CD14-positive monocyte (primary cell): ENCODE data around the gene OAS1. TPM values are rescaled to one million over a fixed set of nuclear protein-coding genes. Genes with fewer than 3 reads are reported as not detected.

ENCODE experiments used
- DNase-seq, 3 donors: peaks; one replicate each; pipeline ENCODE4 v3.0.0-alpha.2; 2011 to 2022
- H2AFZ ChIP-seq: 2 replicates; pipeline ENCODE4 v1.6.0; 2012; ENCODE audit warnings: mild to moderate bottlenecking, low read depth, low read length, inconsistent platforms; ENCODE audit not compliant: insufficient read depth, poor library complexity, severe bottlenecking
- H3K27ac ChIP-seq, 2 donors: 1 replicate in 1 of 2; 2 replicates in 1 of 2; pipeline ENCODE4 v1.5.1; 2012 to 2013; ENCODE audit warnings: low read length in 2 of 2, control low read depth in 1 of 2, inconsistent platforms in 1 of 2, low read depth in 1 of 2, mild to moderate bottlenecking in 1 of 2
- H3K27me3 ChIP-seq, 2 donors: one replicate each; pipeline versions ENCODE4 v1.6.0 to v1.6.1; 2011 to 2013; ENCODE audit warnings: low read length in 2 of 2; ENCODE audit not compliant: control insufficient read depth in 2 of 2, insufficient read depth in 2 of 2
- H3K36me3 ChIP-seq, 2 donors: replicated peaks in 1 of 2; 1 replicate in 1 of 2; 2 replicates in 1 of 2; pipeline versions ENCODE4 v1.5.1 to v1.6.1; 2012 to 2013; ENCODE audit warnings: low read length in 2 of 2, control low read depth in 1 of 2, inconsistent platforms in 1 of 2, mild to moderate bottlenecking in 1 of 2; ENCODE audit not compliant: insufficient read depth in 2 of 2, control insufficient read depth in 1 of 2
- H3K4me1 ChIP-seq, 2 donors: 1 replicate in 1 of 2; 2 replicates in 1 of 2; pipeline versions ENCODE4 v1.5.1 to v1.6.1; 2012 to 2013; ENCODE audit warnings: low read length in 2 of 2, control low read depth in 1 of 2, inconsistent platforms in 1 of 2, mild to moderate bottlenecking in 1 of 2, moderate library complexity in 1 of 2; ENCODE audit not compliant: insufficient read depth in 2 of 2, control insufficient read depth in 1 of 2
- H3K4me2 ChIP-seq: replicated peaks from 2 replicates; pipeline ENCODE3; 2012; ENCODE audit warnings: low read length, moderate library complexity, mild to moderate bottlenecking; ENCODE audit not compliant: poor library complexity, severe bottlenecking; ENCODE audit errors: extremely low read depth
- H3K4me3 ChIP-seq, 3 experiments: fragments of 200-600 bp in 1 of 3; sonication (generic) in 1 of 3; replicated peaks in 1 of 3; 1 replicate in 2 of 3; 2 replicates in 1 of 3; pipeline ENCODE4 v1.5.1; 2011 to 2013; ENCODE audit warnings: low read length in 3 of 3, mild to moderate bottlenecking in 3 of 3, control low read depth in 2 of 3, low read depth in 2 of 3, inconsistent platforms in 1 of 3, moderate library complexity in 1 of 3
- H3K79me2 ChIP-seq: 2 replicates; pipeline ENCODE4 v1.6.0; 2012; ENCODE audit warnings: mild to moderate bottlenecking, control low read depth, inconsistent platforms, low read length, moderate library complexity; ENCODE audit not compliant: insufficient read depth
- H3K9ac ChIP-seq: 2 replicates; pipeline ENCODE4 v1.6.0; 2017; ENCODE audit warnings: low read length, mild to moderate bottlenecking; ENCODE audit not compliant: insufficient read depth, poor library complexity, severe bottlenecking
- H3K9me3 ChIP-seq, 2 donors: replicated peaks in 1 of 2; 1 replicate in 1 of 2; 2 replicates in 1 of 2; pipeline versions ENCODE4 v1.5.1 to v1.6.1; 2012 to 2013; ENCODE audit warnings: low read length in 2 of 2, control low read depth in 1 of 2; ENCODE audit not compliant: control insufficient read depth in 1 of 2, insufficient read depth in 1 of 2
- H4K20me1 ChIP-seq: 2 replicates; pipeline ENCODE4 v1.6.0; 2012; ENCODE audit warnings: mild to moderate bottlenecking, low read length, control low read depth, moderate library complexity; ENCODE audit not compliant: insufficient read depth
- H3K27ac Mint-ChIP-seq, 7 donors: one replicate each; pipeline ENCODE4 v1.8.0; 2020; ENCODE audit warnings: mild to moderate bottlenecking in 7 of 7, mixed read lengths in 7 of 7, moderate library complexity in 6 of 7, inconsistent platforms in 2 of 7
- H3K27me3 Mint-ChIP-seq, 3 donors: one replicate each; pipeline ENCODE4 v1.8.0; 2021 to 2022; ENCODE audit warnings: low read depth in 3 of 3, mild to moderate bottlenecking in 3 of 3, mixed read lengths in 3 of 3, moderate library complexity in 3 of 3, inconsistent platforms in 1 of 3
- H3K36me3 Mint-ChIP-seq, 2 donors: one replicate each; pipeline ENCODE4 v1.8.0; 2020; ENCODE audit warnings: mixed read lengths in 2 of 2, inconsistent platforms in 1 of 2, mild to moderate bottlenecking in 1 of 2
- H3K4me1 Mint-ChIP-seq: one replicate; pipeline ENCODE4 v1.8.0; 2020; ENCODE audit warnings: mild to moderate bottlenecking, mixed read lengths
- H3K4me3 Mint-ChIP-seq, 2 donors: one replicate each; pipeline ENCODE4 v1.8.0; 2020; ENCODE audit warnings: mild to moderate bottlenecking in 2 of 2, mixed read lengths in 2 of 2, moderate library complexity in 1 of 2
- H3K9me3 Mint-ChIP-seq, 7 donors: one replicate each; pipeline ENCODE4 v1.8.0; 2020 to 2022; ENCODE audit warnings: mixed read lengths in 7 of 7, mild to moderate bottlenecking in 6 of 7, moderate library complexity in 6 of 7, inconsistent platforms in 2 of 7
- WGBS: methylation state at CpG from one replicate; pipeline ENCODE4 v1.1.5; 2013; ENCODE audit warnings: missing lambda C conversion rate; ENCODE audit not compliant: insufficient coverage; 5-methylcytosine and 5-hydroxymethylcytosine counted together
- intact Hi-C, 2 donors: fragments of 100-400 bp; cut with micrococcal nuclease; formaldehyde crosslinking; loops; one replicate each; pipeline versions ENCODE4 v1.15.0 to v1.15.1; 2023
- polyA plus RNA-seq, 3 donors: library from polyadenylated mRNA; depleted of rRNA in 1 of 3; unstranded in 2 of 3; stranded (reverse) in 1 of 3; fragments of 300-500 nt in 2 of 3; fragments of >200 nt in 1 of 3; fragmentation: Illumina TruSeq in 2 of 3; gene quantifications; 1 replicate in 2 of 3; 2 replicates in 1 of 3; pipeline ENCODE4 v1.2.3, GENCODE V29; 2012 to 2021
- TF ChIP-seq, protein P1 (sequence below): fragments of 200-600 bp; IDR thresholded peaks from one replicate; pipeline ENCODE4 v1.8.0; 2022; ENCODE audit warnings: antibody characterized with exemption, mild to moderate bottlenecking

OAS1 gene
- polyA plus RNA-seq, 3 donors = 111 to 237 (median 237) TPM

DNA sequence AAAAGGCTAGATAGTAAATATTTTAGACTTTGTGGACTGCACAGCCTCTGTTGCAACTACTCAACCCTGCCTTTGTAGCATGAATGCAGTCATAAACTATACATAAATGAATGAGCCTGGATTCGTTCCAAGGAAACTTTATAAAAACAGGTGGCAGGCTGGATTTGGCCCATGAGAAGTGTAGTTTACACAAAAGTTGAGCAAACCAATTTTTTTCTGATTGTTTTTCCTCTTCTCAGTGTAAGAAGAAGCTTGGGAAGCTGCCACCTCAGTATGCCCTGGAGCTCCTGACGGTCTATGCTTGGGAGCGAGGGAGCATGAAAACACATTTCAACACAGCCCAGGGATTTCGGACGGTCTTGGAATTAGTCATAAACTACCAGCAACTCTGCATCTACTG lies 9.5 kb downstream of the OAS1 start:
- peaks cover 15 to 30% (median 17%) of the 10 kb centered on the region in 7 donors for H3K9me3 Mint-ChIP-seq
- H3K27ac ChIP-seq = no peak overlapping the region
- H3K36me3 ChIP-seq = peaks cover 80 to 88% of the 10 kb centered on the region in 2 donors
- intact Hi-C loops = no loop called here
- 100% methylated on average over 3 of the region's 5 CpGs for WGBS
- peaks cover 94 to 98% of the 10 kb centered on the region in 2 donors for H3K36me3 Mint-ChIP-seq
- H3K79me2 ChIP-seq = peaks cover 18% of the 10 kb centered on the region
- peaks cover 5 to 20% of the 10 kb centered on the region in 2 donors for H3K9me3 ChIP-seq
- H4K20me1 ChIP-seq = peaks cover 97% of the 10 kb centered on the region
- no peak overlapping the region for H3K27ac Mint-ChIP-seq
- H3K4me1 ChIP-seq = no peaks in the 10 kb centered on the region
- H3K9ac ChIP-seq = no peak overlapping the region
- no peak overlapping the region for H3K4me3 ChIP-seq
- H3K4me3 Mint-ChIP-seq = no peak overlapping the region
- peaks cover 13% of the 10 kb centered on the region for H3K4me1 Mint-ChIP-seq
- H2AFZ ChIP-seq = no peak overlapping the region
- TF ChIP-seq, protein P1, sequence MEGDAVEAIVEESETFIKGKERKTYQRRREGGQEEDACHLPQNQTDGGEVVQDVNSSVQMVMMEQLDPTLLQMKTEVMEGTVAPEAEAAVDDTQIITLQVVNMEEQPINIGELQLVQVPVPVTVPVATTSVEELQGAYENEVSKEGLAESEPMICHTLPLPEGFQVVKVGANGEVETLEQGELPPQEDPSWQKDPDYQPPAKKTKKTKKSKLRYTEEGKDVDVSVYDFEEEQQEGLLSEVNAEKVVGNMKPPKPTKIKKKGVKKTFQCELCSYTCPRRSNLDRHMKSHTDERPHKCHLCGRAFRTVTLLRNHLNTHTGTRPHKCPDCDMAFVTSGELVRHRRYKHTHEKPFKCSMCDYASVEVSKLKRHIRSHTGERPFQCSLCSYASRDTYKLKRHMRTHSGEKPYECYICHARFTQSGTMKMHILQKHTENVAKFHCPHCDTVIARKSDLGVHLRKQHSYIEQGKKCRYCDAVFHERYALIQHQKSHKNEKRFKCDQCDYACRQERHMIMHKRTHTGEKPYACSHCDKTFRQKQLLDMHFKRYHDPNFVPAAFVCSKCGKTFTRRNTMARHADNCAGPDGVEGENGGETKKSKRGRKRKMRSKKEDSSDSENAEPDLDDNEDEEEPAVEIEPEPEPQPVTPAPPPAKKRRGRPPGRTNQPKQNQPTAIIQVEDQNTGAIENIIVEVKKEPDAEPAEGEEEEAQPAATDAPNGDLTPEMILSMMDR = no peak
- DNase-seq = no peak
- no peak overlapping the region for H3K4me2 ChIP-seq
- H3K27me3 Mint-ChIP-seq = no peaks in the 10 kb centered on the region
- H3K27me3 ChIP-seq = no peaks in the 10 kb centered on the region

DNA sequence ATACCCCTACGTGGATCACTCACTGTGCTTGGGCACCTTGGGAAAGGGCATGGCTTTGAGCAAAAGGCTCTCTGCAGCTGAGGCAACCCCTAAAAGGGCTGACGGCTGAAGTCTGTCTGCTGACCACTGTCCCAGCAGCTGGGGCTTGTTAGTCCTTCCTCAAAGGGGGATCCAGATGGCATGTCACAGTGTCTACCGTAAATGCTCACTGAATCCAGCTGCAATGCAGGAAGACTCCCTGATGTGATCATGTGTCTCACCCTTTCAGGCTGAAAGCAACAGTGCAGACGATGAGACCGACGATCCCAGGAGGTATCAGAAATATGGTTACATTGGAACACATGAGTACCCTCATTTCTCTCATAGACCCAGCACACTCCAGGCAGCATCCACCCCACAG lies 12.4 kb downstream of the OAS1 start:
- H3K4me2 ChIP-seq = no peak overlapping the region
- no peaks in the 10 kb centered on the region for H3K4me1 ChIP-seq
- peaks cover 94% of the 10 kb centered on the region for H4K20me1 ChIP-seq
- H3K4me3 Mint-ChIP-seq = no peak overlapping the region
- no peaks in the 10 kb centered on the region for H3K9me3 ChIP-seq
- peaks cover 10% of the 10 kb centered on the region for H3K79me2 ChIP-seq
- H3K9me3 Mint-ChIP-seq = peaks cover 0 to 7% (median 0%) of the 10 kb centered on the region in 7 donors
- H3K36me3 ChIP-seq = peaks cover 73 to 91% of the 10 kb centered on the region in 2 donors
- intact Hi-C loops = no loop called here
- H2AFZ ChIP-seq = no peak overlapping the region
- TF ChIP-seq, protein P1 = no peak
- no peak for DNase-seq
- no peaks in the 10 kb centered on the region for H3K27me3 ChIP-seq
- no peak overlapping the region for H3K9ac ChIP-seq
- peaks cover 12% of the 10 kb centered on the region for H3K4me1 Mint-ChIP-seq
- no peak overlapping the region for H3K27ac ChIP-seq
- WGBS = 97% methylated on average over 6 of the region's 6 CpGs
- H3K4me3 ChIP-seq = no peak overlapping the region
- no peaks in the 10 kb centered on the region for H3K27me3 Mint-ChIP-seq
- peaks cover 96 to 97% of the 10 kb centered on the region in 2 donors for H3K36me3 Mint-ChIP-seq
- peak overlapping the region in 1 of 7 donors; percentile 6 for H3K27ac Mint-ChIP-seq
